B cell (primary cell): ENCODE measurements around the gene ABCG1.

Experiments used
- EZH2 ChIP-seq: IDR thresholded peaks from 2 replicates; pipeline ENCODE4 v1.6.1; 2012; ENCODE audit warnings: borderline replicate concordance, low read depth, mild to moderate bottlenecking, moderate library complexity, low read length; ENCODE audit not compliant: insufficient read depth, poor library complexity, severe bottlenecking
- TF ChIP-seq, protein P1 (sequence below): fragments of 200-600 bp; IDR thresholded peaks from one replicate; pipeline ENCODE4 v1.8.0; 2022; ENCODE audit warnings: antibody characterized with exemption, mild to moderate bottlenecking

DNA sequence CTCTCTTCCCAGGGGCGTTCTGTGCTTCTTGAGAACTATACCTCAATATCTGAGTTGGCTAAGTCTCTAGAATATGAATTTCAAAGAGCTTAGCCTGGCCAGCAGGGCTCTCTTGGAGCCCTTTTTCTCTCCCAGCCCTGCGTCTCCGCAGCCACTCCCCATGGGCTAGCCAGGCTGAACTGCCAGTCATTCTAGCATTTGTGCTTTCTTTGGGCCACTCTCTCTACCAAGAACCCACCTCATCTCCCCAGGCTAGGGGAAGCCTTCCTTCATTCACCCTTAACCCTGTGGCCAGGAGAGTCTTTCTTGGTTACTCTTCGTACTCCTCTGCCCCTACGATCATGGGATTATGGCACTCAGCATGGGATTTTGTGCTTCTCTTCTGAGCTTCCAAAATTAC is 18.2 kb downstream of the ABCG1 start:
- TF ChIP-seq, protein P1, sequence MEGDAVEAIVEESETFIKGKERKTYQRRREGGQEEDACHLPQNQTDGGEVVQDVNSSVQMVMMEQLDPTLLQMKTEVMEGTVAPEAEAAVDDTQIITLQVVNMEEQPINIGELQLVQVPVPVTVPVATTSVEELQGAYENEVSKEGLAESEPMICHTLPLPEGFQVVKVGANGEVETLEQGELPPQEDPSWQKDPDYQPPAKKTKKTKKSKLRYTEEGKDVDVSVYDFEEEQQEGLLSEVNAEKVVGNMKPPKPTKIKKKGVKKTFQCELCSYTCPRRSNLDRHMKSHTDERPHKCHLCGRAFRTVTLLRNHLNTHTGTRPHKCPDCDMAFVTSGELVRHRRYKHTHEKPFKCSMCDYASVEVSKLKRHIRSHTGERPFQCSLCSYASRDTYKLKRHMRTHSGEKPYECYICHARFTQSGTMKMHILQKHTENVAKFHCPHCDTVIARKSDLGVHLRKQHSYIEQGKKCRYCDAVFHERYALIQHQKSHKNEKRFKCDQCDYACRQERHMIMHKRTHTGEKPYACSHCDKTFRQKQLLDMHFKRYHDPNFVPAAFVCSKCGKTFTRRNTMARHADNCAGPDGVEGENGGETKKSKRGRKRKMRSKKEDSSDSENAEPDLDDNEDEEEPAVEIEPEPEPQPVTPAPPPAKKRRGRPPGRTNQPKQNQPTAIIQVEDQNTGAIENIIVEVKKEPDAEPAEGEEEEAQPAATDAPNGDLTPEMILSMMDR, result no peak
- TF ChIP-seq EZH2, result no peak
